HG03521 (cell line): ENCODE data around the gene CC2D1A.

Source experiments
- ATAC-seq: cut with Tn5 transposase; IDR thresholded peaks from one replicate; pipeline ENCODE4 v1.9.1; 2021; ENCODE audit warnings: mild to moderate bottlenecking, moderate library complexity; ENCODE audit not compliant: unreplicated experiment

The CC2D1A gene

DNA sequence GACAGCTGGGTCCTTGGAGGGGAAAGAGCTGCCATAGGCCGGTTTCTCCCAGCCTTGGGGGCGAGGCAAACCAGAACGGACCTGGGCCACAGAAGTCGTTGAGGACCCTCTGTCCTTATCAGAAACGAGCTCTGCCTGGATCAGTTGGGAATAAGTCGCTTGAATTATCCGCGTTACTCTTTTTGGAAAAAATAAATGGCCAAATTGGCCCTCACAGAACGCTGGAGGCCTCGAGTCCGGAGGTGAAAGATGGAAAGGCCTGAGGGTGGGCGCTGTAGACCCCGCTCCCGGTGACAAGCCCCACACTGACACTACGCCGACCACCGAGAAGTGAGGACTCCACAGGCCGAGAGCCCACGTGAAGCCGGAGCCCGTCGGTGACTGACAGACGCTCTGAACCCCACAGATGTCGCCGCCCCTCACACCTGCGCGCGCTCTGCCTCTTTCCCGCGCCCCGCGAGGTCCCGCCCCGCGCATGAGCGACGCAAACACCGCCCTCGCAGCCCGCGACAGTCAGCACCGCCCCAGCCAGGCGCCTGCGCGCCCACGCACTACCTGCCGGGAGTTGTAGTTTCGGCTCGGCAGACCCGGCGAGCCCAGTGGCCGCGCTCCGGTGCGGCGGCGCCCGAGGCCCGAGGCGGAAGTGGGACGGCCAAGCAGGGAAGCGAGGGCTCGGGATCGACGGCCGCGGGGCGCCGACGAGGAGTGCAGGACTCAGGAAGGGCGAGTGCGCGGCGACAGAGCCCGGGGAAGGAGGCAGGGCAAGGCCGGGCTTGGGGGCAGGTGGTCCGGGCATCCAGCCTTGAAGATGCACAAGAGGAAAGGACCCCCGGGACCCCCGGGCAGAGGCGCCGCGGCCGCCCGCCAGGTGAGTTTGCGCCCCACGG is at the start of gene CC2D1A, which contains the start of gene BRME1:
Gene CC2D1A (plus strand): TSS at position 568 of the 887 bp plus-strand sequence. CDS start 241 bp downstream, at position 809.
Gene BRME1 (minus strand): TSS at position 484 of the 887 bp plus-strand sequence. CDS start 1,225 bp downstream, outside the sequence.
- ATAC-seq, result peak; percentile 91

DNA sequence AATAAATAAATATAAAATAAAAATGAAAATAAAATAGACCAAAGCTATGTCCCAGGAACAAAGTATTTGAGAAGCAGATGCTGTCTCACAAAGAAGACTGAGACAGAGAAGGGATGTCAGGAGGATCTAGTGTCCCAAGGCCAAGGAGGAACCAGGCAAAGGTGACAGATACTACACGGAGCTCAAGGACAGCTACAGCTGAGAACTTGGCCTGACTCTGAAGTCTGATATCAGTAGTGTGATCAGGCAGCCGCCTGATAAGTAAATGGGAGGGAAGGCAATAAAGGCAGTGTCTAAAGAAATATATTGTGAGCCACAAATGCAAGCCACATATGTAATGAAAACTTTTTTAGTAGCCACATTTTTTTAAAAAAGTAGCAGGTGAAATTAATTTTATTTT is 49.5 kb upstream of the CC2D1A start:
- no peak for ATAC-seq

DNA sequence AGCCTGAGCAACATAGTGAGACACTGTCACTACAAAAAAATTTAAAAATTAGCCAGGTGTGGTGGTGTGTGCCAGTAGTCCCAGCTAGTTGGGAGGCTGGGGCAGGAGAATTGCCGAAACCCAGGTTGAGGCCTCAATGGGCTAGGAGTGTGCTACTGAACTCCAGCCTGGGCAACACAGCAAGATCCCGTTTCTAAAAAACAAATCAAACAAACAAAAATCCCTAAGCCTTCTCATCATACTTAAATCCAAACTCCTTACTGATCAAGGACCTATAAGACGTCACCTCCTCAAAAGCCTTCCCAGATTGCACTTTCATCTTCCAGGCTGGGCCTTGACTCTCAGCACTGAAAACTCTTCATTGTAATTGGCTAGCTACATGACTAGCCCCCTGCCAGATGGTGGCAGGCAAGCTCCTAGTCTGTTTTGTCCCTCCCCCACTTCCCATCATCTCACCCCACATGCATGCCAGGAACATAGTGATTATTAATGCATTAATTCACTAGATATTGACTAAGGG is 46.6 kb upstream of the CC2D1A start:
- no peak for ATAC-seq

GRCh38 chr19:13860679-13861391 is 45.2 kb upstream of the CC2D1A start:
- no peak for ATAC-seq

- peak; percentile 25 for ATAC-seq
Measured at GRCh38 chr19:13861392-13861713, 44.6 kb upstream of the CC2D1A start.

GRCh38 chr19:13861714-13862531 is 44.1 kb upstream of the CC2D1A start:
- ATAC-seq, result peak; percentile 78

GRCh38 chr19:13864046-13864666 is 41.8 kb upstream of the CC2D1A start:
- no peak for ATAC-seq

GRCh38 chr19:13864667-13865570 is 41.1 kb upstream of the CC2D1A start:
- ATAC-seq, result no peak

- ATAC-seq, result no peak
Measured at GRCh38 chr19:13865571-13866462, 40.2 kb upstream of the CC2D1A start.

- ATAC-seq, result no peak
Measured at GRCh38 chr19:13866463-13867046, 39.4 kb upstream of the CC2D1A start.

- no peak for ATAC-seq
Measured at GRCh38 chr19:13868663-13869062, 37.3 kb upstream of the CC2D1A start.

GRCh38 chr19:13869281-13869680 is 36.7 kb upstream of the CC2D1A start:
- no peak for ATAC-seq

DNA sequence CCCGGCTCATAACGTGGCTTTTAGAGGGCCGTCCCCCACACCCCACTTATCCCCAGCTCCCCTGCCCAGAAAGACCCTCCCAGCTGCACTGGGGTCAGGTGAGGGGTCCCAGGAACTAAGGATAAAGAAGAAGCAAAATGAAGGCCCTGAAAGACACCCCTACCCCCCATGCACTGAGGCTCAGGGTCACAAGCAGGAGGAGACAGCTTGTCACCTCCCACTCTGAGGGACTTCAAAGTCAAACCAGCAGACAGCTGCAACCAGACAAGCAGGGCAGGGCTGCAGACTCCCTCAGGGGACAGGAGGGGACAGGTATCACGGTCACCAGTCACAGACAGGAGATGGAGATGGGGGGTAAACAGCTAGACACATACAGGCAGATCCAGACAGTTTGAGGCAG is 35.1 kb upstream of the CC2D1A start:
- ATAC-seq, result no peak

- ATAC-seq, result no peak
Measured at GRCh38 chr19:13872339-13872694, 33.7 kb upstream of the CC2D1A start.

DNA sequence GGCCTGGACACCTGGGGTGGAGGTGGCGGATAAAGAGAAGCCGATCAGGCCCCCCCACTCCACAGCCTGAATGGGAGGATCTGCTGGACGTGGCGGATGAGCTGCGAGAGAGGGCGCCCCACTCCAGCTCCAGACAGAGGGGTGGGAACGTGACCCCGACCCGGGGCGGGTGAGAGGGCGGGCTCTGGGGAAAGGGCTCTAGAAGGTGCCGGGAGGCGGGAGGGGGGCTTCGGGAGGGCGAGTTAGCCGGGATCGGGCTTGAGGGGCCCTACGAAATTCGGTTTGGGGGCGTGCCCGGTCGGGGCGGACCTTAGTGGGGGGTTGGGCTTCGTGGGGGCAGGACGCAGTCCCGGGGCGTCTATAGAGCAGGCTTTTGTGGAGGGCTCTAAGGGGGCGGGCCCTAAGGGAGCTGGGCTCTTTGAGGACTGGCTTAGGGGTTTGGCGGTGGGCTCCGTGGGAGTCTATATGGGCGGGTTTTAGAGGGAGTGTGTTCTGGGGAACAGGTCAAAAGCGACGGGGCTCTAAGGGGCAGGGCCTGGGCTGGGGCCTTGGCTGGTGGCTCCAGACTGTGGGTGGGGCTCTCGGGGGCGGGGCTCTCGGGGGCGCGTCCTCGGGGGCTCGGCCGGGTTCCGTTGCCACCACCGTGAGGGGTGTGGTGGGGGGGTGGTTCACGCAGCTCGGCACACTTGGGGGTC is 33.2 kb upstream of the CC2D1A start:
- ATAC-seq, result no peak

DNA sequence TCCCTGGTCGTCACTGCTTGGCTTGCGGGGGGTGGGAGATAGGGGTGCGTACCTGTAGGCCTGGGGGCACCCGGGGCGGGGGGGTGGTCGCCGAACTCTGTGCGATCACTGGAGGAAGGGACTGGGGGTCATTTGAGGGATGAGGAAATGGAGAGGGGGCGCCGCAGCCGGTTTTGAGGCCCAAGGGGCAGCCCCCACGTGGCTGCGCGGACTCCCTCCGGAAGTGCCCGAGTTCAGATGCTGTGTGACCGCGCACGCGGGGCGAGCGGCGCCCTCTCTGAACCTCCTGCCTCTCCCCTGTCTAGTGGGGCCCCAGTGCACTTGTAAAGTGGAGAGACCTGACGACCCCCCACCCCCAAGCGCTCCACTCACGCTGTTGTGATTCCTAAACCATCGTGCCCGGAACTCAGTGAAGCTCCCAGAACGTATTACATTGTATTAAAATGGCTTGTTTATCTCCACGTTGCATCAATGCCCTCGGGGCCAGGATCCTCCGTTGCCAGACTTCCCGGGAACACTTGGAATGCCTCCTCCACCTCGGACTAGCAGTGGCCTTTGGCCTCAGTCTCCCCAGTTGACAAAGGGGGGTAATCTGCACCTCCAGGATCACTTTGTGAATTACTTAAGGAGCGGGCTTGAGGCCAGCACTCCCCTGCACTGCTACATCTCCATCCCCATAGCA is 32.0 kb upstream of the CC2D1A start:
- no peak for ATAC-seq

DNA sequence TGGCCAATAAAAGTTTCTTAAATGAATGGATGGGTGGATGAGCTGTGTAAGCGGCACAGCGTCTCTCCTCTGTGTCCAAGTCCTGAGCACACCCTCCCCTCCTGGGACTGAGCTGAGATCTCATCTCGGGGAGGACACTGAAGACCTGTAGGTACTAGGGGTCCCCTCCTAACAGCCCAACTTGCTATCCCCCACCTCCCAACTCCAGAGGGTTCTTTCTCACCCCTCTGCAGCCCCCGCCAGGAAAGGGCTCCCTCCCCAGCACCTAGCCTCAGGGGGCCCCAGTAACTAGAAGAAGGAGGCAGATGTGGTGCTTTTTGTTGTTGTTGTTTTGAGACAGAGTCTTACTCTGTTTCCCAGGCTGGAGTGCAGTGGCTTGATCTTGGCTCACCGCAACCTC is 30.2 kb upstream of the CC2D1A start:
- ATAC-seq, result no peak
